GM23248 (cell line): Measurements from ENCODE around the gene ZNF200. TPM values are rescaled to one million over a fixed set of nuclear protein-coding genes. Genes with fewer than 3 reads are reported as not detected.

Experiments
- DNase-seq: peaks from one replicate; pipeline ENCODE4 v3.0.0-alpha.2; 2015
- H2AFZ ChIP-seq: fragments of 200-600 bp; sonication (generic); 2 replicates; pipeline ENCODE4 v1.6.1; 2016; ENCODE audit warnings: antibody characterized with exemption
- H3F3A ChIP-seq: fragments of 200-600 bp; sonication (generic); 2 replicates; pipeline ENCODE4 v1.6.1; 2016; ENCODE audit warnings: mild to moderate bottlenecking, antibody characterized with exemption, mixed run types; ENCODE audit not compliant: insufficient read depth
- H3K27ac ChIP-seq: fragments of 200-600 bp; sonication (generic); 2 replicates; pipeline ENCODE4 v1.5.1; 2016; ENCODE audit warnings: mild to moderate bottlenecking
- H3K27me3 ChIP-seq: fragments of 200-600 bp; sonication (generic); replicated peaks from 2 replicates; pipeline ENCODE4 v1.6.1; 2016; ENCODE audit warnings: mild to moderate bottlenecking; ENCODE audit not compliant: insufficient read depth
- H3K36me3 ChIP-seq: fragments of 200-600 bp; sonication (generic); 2 replicates; pipeline ENCODE4 v1.6.1; 2016; ENCODE audit warnings: low read depth, mild to moderate bottlenecking
- H3K4me1 ChIP-seq: fragments of 200-600 bp; sonication (generic); 2 replicates; pipeline ENCODE4 v1.6.1; 2016; ENCODE audit warnings: mild to moderate bottlenecking; ENCODE audit not compliant: insufficient read depth
- H3K4me2 ChIP-seq: fragments of 200-600 bp; sonication (generic); one replicate; pipeline ENCODE4 v1.6.1; 2016; ENCODE audit warnings: mild to moderate bottlenecking; ENCODE audit not compliant: unreplicated experiment
- H3K4me3 ChIP-seq: fragments of 200-600 bp; sonication (generic); 2 replicates; pipeline ENCODE4 v1.5.1; 2016; ENCODE audit warnings: mild to moderate bottlenecking
- H3K79me2 ChIP-seq: fragments of 200-600 bp; sonication (generic); 2 replicates; pipeline ENCODE4 v1.6.1; 2016; ENCODE audit warnings: mild to moderate bottlenecking; ENCODE audit not compliant: insufficient read depth
- H3K9ac ChIP-seq: fragments of 200-600 bp; sonication (generic); 2 replicates; pipeline ENCODE4 v1.6.1; 2016; ENCODE audit warnings: mild to moderate bottlenecking
- H3K9me2 ChIP-seq: fragments of 200-600 bp; sonication (generic); 2 replicates; pipeline ENCODE4 v1.6.1; 2016; ENCODE audit warnings: mixed run types, mild to moderate bottlenecking, moderate library complexity; ENCODE audit not compliant: insufficient read depth
- H3K9me3 ChIP-seq: fragments of 200-600 bp; sonication (generic); one replicate; pipeline ENCODE4 v1.6.1; 2017; ENCODE audit warnings: low read depth
- H4K20me1 ChIP-seq: fragments of 200-600 bp; sonication (generic); 2 replicates; pipeline ENCODE4 v1.6.0; 2016; ENCODE audit not compliant: insufficient read depth
- EZH2 ChIP-seq: fragments of 200-600 bp; sonication (generic); IDR thresholded peaks from 2 replicates; pipeline ENCODE4 v1.6.1; 2018; ENCODE audit warnings: antibody characterized with exemption, mild to moderate bottlenecking; ENCODE audit not compliant: insufficient read depth, poor library complexity, severe bottlenecking
- EZH2phosphoT487 ChIP-seq: fragments of 200-600 bp; sonication (generic); IDR thresholded peaks from 2 replicates; pipeline ENCODE4 v1.6.1; 2018; ENCODE audit warnings: antibody characterized with exemption, moderate library complexity, mild to moderate bottlenecking, low read depth; ENCODE audit not compliant: insufficient read depth
- WGBS, 2 experiments: methylation state at CpG; one replicate each; pipeline ENCODE4 v1.1.6; 2015 to 2017; ENCODE audit warnings: low lambda C conversion rate in 2 of 2, low coverage in 1 of 2; ENCODE audit errors: missing lambda C conversion rate in 2 of 2; 5-methylcytosine and 5-hydroxymethylcytosine counted together
- in situ Hi-C: fragments of 300-500 bp; cut with MboI; formaldehyde crosslinking; loops from 2 replicates; pipeline ENCODE4 v1.15.0; 2020
- polyA plus RNA-seq: library from polyadenylated mRNA; unstranded; fragments of >200 nt; fragmentation: Nextera tagmentation; extraction: Ambion mirVana; gene quantifications from 2 replicates; pipeline ENCODE4 v1.2.1, GENCODE V29; 2016
- total RNA-seq: library from RNA; depleted of rRNA; stranded (reverse); fragments of >200 nt; shearing (Covaris generic); gene quantifications from 2 replicates; pipeline ENCODE4 v1.2.3, GENCODE V29; 2014

The ZNF200 gene
- total and polyA plus RNA-seq, 2 experiments from 2014 or later, result 7.8 to 10.3 TPM

- H3K36me3 ChIP-seq, result no peaks in the 10 kb centered on the region
- H4K20me1 ChIP-seq, result no peaks in the 10 kb centered on the region
- no peaks in the 10 kb centered on the region for H3K4me1 ChIP-seq
- no peaks in the 10 kb centered on the region for H3K9me3 ChIP-seq
- H3K4me2 ChIP-seq, result no peak overlapping the region
- no peaks in the 10 kb centered on the region for H3K9me2 ChIP-seq
- in situ Hi-C loops, result no loop called here
- DNase-seq, result no peak
- TF ChIP-seq EZH2, result no peak
- no peak overlapping the region for H3K4me3 ChIP-seq
- H3K27me3 ChIP-seq, result peaks cover 5% of the 10 kb centered on the region; the same call in 1 of the 2 replicates
- H3K79me2 ChIP-seq, result no peaks in the 10 kb centered on the region
- 80 to 81% methylated on average over 20 of the region's 20 CpGs for WGBS, 2 experiments
- no peak overlapping the region for H3K9ac ChIP-seq
- no peak overlapping the region for H3K27ac ChIP-seq
- 0 out of 2 replicates have a peak, but pooled peaks cover 2% of the 10 kb centered on the region for H3F3A ChIP-seq
- no peak overlapping the region for H2AFZ ChIP-seq
Measured at GRCh38 chr16:3194792-3195191, 40.2 kb downstream of the ZNF200 start.

- no peaks in the 10 kb centered on the region for H3K36me3 ChIP-seq
- H3K4me1 ChIP-seq, result no peaks in the 10 kb centered on the region
- no peak overlapping the region for H3K4me3 ChIP-seq
- no peaks in the 10 kb centered on the region for H4K20me1 ChIP-seq
- H3K79me2 ChIP-seq, result no peaks in the 10 kb centered on the region
- no peak for DNase-seq
- H3K9ac ChIP-seq, result no peak overlapping the region
- no peak overlapping the region for H2AFZ ChIP-seq
- 0 out of 2 replicates have a peak, but pooled peaks cover 3% of the 10 kb centered on the region for H3F3A ChIP-seq
- TF ChIP-seq EZH2phosphoT487 (no peak), EZH2 (no peak)
- H3K9me2 ChIP-seq, result no peaks in the 10 kb centered on the region
- H3K27ac ChIP-seq, result no peak overlapping the region
- in situ Hi-C loops, result no loop called here
- no peak overlapping the region for H3K4me2 ChIP-seq
- peaks cover 2% of the 10 kb centered on the region; the same call in 1 of the 2 replicates for H3K27me3 ChIP-seq
- H3K9me3 ChIP-seq, result no peaks in the 10 kb centered on the region
- 72 to 73% methylated on average over 49 of the region's 49 CpGs for WGBS, 2 experiments
Measured at GRCh38 chr16:3193221-3194212, 41.4 kb downstream of the ZNF200 start.

GRCh38 chr16:3192476-3193019 lies 42.4 kb downstream of the ZNF200 start:
- in situ Hi-C loops, result no loop called here
- Histone ChIP-seq H3K79me2 (no peaks in the 10 kb centered on the region), H3K9ac (no peak overlapping the region), H3K9me3 (no peaks in the 10 kb centered on the region), H3F3A (peaks cover 5% of the 10 kb centered on the region; the same call in 1 of the 2 replicates), H3K4me1 (no peaks in the 10 kb centered on the region), H3K9me2 (no peaks in the 10 kb centered on the region), H4K20me1 (no peaks in the 10 kb centered on the region), H3K27ac (no peak overlapping the region), H3K36me3 (no peaks in the 10 kb centered on the region), H3K4me2 (no peak overlapping the region), H3K27me3 (no peaks in the 10 kb centered on the region), H2AFZ (no peak overlapping the region), H3K4me3 (no peak overlapping the region)
- no peak for DNase-seq
- TF ChIP-seq EZH2phosphoT487, result no peak
- no peak for TF ChIP-seq EZH2
- WGBS, 2 experiments, result 45 to 51% methylated on average over 36 of the region's 36 CpGs

- Histone ChIP-seq H3K36me3 (no peaks in the 10 kb centered on the region), H2AFZ (peak overlapping the region; percentile 18; the same call in 1 of the 2 replicates), H3K79me2 (no peaks in the 10 kb centered on the region), H4K20me1 (no peaks in the 10 kb centered on the region), H3K9me2 (no peaks in the 10 kb centered on the region), H3K4me1 (no peaks in the 10 kb centered on the region), H3K4me2 (peak overlapping the region; percentile 60), H3K27ac (no peak overlapping the region), H3K27me3 (no peaks in the 10 kb centered on the region), H3K4me3 (peak overlapping the region; percentile 28), H3F3A (peaks cover 11% of the 10 kb centered on the region; the same call in 1 of the 2 replicates), H3K9me3 (no peaks in the 10 kb centered on the region), H3K9ac (no peak overlapping the region)
- 13 to 16% methylated on average over 16 of the region's 16 CpGs for WGBS, 2 experiments
- DNase-seq, result no peak
- in situ Hi-C loops, result no loop called here
- TF ChIP-seq EZH2 (no peak), EZH2phosphoT487 (no peak)
Measured at GRCh38 chr16:3190949-3191353, 44.0 kb downstream of the ZNF200 start.
